ENCODE results near the gene LHX3.

DNA sequence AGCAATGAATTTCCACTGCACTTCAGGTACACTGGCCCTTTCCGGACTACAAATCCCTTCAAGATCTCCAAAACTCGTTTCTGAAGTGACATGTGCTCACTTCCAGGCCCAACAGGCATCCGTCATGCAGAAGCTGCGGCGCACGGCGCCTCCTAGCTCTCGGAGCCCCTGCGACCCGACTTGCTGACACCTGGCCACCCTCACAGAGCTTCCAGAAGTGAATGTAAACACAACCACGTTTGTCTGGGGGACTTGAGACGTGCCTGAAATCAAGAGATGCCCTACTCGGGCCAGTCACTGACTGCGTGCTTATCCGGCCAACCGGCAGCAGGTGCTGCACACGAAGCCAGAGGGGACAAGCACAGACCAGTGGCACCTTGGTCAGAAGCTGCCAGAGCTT lies 4.9 kb upstream of the LHX3 start:
- TF ChIP-seq, protein P1, sequence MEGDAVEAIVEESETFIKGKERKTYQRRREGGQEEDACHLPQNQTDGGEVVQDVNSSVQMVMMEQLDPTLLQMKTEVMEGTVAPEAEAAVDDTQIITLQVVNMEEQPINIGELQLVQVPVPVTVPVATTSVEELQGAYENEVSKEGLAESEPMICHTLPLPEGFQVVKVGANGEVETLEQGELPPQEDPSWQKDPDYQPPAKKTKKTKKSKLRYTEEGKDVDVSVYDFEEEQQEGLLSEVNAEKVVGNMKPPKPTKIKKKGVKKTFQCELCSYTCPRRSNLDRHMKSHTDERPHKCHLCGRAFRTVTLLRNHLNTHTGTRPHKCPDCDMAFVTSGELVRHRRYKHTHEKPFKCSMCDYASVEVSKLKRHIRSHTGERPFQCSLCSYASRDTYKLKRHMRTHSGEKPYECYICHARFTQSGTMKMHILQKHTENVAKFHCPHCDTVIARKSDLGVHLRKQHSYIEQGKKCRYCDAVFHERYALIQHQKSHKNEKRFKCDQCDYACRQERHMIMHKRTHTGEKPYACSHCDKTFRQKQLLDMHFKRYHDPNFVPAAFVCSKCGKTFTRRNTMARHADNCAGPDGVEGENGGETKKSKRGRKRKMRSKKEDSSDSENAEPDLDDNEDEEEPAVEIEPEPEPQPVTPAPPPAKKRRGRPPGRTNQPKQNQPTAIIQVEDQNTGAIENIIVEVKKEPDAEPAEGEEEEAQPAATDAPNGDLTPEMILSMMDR (IDR thresholded peaks at IDR 0.05), result no peak
- TF ChIP-seq POLR2A (IDR thresholded peaks at IDR 0.05), result no peak
